ENCODE measurements around the gene RHOU. TPM values are rescaled to one million over a fixed set of nuclear protein-coding genes. Genes with fewer than 3 reads are reported as not detected.

The RHOU gene
- total RNA-seq, 1 donor from 2014 or later, result 4.2 TPM

DNA sequence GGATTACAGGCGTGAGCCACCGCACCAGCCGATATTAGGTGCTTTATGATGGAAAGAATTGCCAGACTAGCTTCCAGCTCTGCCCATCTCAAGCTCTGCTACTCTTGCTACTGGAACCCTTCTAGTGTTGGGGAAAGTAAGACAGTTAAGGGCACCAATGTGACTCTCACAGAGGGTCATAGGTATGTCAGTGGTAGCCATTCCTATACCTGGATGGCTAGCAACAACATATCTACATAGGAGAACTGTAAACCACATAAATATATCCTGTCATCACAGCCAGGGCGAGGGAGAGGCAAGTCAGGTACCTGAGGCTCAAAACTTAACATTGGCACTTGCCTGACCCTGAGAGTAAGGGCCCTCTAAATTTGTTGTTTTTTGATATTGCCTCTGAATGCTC is 1.7 kb upstream of the RHOU start:
- no peak for ATAC-seq (ENCODE audit: poor library complexity)
- no peak for DNase-seq
- intact Hi-C loops (cut with DNase I), result no loop called here

DNA sequence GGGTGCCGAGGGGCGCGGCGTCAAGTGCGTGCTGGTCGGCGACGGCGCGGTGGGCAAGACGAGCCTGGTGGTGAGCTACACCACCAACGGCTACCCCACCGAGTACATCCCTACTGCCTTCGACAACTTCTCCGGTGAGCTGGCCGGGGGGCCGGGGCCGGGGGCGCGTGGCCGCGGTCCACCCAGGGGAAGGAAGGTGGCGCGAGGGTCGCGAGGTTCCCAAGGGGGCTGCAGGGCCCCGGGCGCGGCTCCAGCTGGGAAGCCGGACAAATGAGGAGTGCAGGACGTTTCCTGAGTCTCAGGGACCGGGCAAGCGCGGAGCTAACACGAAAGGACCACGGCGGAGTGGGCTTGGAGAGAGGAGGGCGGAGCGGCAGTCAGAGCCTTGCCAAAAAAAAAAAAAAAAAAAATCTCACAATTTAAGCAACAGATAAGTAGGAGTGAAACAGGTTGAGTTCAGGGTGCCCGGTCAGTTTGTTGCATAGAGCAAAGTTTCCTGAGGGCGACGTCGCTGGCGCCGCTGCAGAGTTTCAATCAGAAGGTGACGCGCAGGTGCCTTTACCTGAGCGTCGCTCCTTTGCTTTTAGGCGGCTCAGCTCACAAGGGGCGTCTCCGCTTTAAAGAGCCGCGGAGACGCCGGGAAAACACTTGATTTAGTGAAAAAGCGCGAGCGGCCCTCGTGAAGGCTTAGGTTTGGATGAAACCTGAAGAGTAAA is 750 bp downstream of the RHOU start:
- ATAC-seq (ENCODE audit: poor library complexity) (peak; percentile 15), DNase-seq (peak; percentile 69)
- intact Hi-C loops (cut with DNase I), result loop anchor here (5.0 kb wide), 2 partner anchors 421 to 491 kb away; no protein-coding TSS in a partner anchor

DNA sequence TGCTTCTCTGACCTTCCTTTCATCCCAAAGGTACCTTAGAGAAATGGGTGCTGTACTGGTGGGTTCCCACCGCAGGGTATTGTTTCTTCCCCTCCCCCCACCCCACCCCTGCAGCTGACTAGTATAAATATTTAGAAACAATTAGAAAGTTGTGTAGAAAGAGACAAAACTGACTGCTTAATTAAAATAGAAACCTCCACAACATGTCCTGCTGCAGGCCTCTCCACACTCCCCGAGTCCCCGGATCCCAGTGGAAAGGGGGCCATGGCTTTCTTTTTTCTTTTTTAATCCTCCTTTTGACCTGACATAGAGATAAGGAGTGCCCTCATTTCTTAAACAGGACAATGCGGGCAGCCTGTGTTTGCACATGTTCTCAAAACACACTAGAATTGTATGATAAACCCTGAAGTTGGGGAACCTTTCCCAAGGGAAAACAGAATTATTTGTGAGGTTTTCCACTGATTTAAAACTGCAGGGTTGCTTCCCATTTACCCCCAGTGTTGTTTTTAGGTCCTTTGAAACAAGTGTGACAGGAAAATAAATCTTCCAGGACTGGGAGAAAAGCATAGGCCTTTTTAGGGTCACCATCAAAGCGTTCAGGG is 1.7 kb downstream of the RHOU start:
- no peak for DNase-seq
- ATAC-seq (ENCODE audit: poor library complexity), result no peak
- intact Hi-C loops (cut with DNase I), result loop anchor here (5.0 kb wide), 2 partner anchors 420 to 490 kb away; no protein-coding TSS in a partner anchor

DNA sequence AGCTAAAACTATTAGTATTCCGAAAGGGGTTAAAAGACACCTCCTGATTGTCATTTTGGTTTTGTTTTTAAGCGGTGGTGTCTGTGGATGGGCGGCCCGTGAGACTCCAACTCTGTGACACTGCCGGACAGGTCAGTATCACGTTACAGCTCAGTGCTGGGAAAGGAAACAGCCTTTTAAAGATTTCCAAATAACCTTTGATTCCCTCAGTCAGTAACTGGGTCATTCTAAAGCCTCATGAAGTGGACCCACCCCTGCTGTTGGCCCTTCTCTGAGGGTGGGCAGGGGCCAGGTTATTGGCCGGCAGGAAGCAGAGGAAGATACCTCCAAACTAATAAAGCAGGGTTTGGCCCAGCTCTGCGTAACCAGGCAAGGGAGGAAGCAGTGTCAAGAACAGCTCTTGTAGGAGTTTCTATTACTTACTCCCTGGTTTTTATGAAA is 2.3 kb downstream of the RHOU start:
- ATAC-seq (ENCODE audit: poor library complexity) (no peak), DNase-seq (no peak)
- intact Hi-C loops (cut with DNase I), result loop anchor here (5.0 kb wide), 2 partner anchors 420 to 490 kb away; no protein-coding TSS in a partner anchor

DNA sequence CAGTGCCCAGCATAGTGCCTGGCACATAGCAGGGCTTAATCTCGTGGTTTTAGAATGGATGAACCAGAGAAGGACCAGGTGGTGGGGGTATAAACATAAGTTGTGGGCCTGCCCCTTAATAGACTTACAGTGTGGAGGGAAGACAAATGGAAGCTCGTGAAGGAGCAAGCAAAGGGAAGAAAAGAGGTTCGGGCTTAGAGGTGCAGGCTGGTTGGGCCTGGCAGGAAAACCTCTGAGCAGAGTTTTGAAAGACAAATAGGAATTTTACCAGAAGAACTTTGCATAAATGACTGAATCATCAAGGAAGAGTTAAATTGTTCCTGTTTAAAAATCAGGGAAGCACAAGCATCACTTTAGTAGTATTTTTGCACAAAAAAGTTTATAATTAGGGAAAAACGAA is 4.5 kb downstream of the RHOU start:
- intact Hi-C loops (cut with DNase I), result loop anchor here (5.0 to 10.0 kb wide), 3 partner anchors 245 to 487 kb away; no protein-coding TSS in a partner anchor
- ATAC-seq (ENCODE audit: poor library complexity), result no peak

DNA sequence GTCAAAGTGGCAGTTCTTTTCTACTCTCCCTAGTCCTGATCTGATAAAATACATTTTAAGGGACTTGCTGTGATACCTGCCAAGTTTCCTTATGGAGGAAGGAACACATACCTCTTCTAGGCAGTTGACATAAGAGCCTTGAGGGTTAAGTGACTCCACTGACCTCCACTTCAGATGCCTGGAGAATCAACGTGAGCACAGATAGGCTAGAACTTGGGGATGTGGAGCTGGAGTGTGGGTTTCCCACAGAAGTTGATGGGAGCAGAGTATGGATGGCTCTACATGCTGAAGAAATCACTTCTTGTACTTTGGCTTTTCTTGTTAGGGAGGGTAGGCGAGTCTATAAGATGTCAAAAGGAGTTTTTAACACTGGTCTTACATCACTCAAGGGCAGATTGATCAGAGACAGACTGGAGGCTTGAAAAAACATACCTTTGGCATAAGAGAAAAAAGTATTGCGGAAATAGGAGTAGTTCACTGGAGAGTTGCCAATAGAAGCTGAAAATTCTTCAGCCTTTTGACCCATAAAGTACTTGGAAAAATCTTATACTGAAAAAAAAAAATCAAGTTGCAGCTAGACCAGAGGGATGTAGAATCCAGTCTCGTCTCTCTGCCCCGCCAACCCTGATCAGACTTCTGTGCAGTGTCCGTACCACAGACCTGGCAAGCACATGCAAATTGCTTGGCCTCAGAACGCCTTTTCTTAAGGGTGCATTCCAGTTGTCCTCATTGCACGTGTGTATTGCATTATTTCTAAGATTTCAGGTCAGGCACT is 5.5 kb downstream of the RHOU start:
- ATAC-seq (ENCODE audit: poor library complexity), result no peak
- intact Hi-C loops (cut with DNase I), result loop anchor here (10.0 kb wide), 1 partner anchor 244 kb away; no protein-coding TSS in a partner anchor
- DNase-seq, result no peak

More for the DNA sequence above, 4.5 kb downstream of the RHOU start:
- DNase-seq, result no peak

DNA sequence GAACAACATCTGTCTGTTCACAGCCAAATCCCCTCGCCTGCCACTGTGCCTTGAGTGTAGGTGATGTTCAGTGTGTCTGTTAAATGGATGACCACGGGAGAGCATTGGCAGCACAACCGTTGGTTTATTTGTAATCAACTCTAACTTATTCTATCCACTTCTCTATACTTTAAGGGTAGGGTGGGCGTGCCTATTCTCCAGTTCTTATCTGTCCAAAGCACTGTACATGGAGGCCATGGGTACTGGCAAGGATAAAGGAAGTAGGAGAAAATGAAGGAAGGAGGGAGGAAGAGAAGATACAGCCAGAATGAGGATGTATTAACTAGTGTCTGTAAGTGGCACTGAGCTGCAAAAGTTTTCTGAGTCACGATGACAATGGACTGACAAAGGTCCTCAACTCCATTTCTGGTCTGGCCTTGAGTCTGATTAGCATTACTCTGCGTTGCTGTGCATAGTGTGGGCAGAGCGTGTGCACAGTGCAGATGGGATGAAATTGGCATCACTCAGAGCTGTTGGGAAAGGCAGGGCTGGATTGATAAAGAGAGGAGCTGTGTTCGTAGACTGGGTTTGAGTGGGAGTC is 7.1 kb downstream of the RHOU start:
- no peak for DNase-seq
- intact Hi-C loops (cut with DNase I), result loop anchor here (10.0 kb wide), 1 partner anchor 242 kb away; no protein-coding TSS in a partner anchor
- no peak for ATAC-seq (ENCODE audit: poor library complexity)

DNA sequence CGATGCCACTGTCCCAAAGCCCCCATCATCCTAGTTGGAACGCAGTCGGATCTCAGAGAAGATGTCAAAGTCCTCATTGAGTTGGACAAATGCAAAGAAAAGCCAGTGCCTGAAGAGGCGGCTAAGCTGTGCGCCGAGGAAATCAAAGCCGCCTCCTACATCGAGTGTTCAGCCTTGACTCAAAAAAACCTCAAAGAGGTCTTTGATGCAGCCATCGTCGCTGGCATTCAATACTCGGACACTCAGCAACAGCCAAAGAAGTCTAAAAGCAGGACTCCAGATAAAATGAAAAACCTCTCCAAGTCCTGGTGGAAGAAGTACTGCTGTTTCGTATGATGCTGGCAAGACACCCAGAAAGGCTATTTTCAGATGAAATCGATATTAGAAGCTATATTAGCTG is 8.1 kb downstream of the RHOU start:
- no peak for DNase-seq
- intact Hi-C loops (cut with DNase I), result loop anchor here (10.0 kb wide), 1 partner anchor 241 kb away; no protein-coding TSS in a partner anchor
- ATAC-seq (ENCODE audit: poor library complexity), result no peak

DNA sequence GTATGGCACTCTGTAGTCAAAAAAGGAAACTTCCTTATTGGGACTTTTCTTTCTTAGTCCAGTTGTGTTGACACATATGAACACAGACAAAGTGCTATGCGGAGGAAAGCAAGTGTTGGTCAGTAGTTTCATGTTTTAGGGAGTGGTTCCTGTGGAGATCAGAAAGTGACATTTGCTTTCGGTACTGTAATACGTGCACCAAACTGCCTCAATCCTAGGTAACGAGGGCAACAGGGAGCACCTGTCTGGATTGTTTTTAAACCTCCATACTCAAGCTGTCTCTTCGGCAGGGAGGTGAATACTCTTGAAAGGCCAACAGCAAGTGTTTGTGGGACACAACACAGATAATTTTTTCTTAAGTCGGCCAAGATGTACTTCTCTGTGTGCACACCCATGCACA is 9.1 kb downstream of the RHOU start:
- DNase-seq (no peak), ATAC-seq (ENCODE audit: poor library complexity) (no peak)
- intact Hi-C loops (cut with DNase I), result loop anchor here (10.0 kb wide), 1 partner anchor 240 kb away; no protein-coding TSS in a partner anchor

DNA sequence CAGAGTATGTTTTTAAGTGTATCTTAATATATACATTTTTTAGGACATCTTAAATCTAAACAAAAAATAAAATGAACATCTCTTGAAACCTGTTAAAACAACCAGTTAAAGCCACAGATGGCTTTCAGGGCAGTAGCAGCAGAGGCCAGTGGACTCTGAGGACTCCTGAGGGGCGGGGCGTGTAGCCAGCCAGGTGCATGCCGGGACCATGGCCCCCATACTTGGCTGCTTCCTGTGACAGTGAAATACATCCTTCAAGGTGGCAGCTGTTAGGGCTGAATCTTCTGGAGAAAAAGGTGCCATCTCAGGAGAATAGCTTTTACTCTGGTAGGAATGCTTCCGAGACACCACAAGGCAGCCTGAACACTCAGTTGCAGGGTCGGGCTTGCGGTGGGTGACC is 9.6 kb downstream of the RHOU start:
- intact Hi-C loops (cut with DNase I), result loop anchor here (10.0 kb wide), 1 partner anchor 240 kb away; no protein-coding TSS in a partner anchor
- no peak for ATAC-seq (ENCODE audit: poor library complexity)
- no peak for DNase-seq

DNA sequence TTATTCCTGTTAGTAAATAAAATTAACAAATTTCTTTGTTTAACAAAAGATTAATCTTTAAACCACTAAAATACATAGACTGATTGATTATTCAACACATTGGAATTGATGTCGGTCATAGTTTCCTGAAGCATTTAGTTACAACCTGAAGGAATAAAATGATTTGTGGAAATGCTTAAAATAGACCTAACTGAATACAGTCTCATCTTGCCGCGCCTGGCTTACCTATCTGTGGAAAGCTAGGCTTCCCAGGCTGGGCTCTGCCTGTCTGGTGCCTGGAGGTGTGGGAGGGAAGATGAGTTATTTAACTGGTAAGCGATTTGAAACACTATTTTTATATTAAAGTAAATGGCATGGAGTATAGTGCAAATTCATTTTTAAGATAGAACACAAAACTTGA is 10.2 kb downstream of the RHOU start:
- ATAC-seq (ENCODE audit: poor library complexity) (no peak), DNase-seq (no peak)
- intact Hi-C loops (cut with DNase I), result loop anchor here (10.0 kb wide), 1 partner anchor 239 kb away; no protein-coding TSS in a partner anchor

DNA sequence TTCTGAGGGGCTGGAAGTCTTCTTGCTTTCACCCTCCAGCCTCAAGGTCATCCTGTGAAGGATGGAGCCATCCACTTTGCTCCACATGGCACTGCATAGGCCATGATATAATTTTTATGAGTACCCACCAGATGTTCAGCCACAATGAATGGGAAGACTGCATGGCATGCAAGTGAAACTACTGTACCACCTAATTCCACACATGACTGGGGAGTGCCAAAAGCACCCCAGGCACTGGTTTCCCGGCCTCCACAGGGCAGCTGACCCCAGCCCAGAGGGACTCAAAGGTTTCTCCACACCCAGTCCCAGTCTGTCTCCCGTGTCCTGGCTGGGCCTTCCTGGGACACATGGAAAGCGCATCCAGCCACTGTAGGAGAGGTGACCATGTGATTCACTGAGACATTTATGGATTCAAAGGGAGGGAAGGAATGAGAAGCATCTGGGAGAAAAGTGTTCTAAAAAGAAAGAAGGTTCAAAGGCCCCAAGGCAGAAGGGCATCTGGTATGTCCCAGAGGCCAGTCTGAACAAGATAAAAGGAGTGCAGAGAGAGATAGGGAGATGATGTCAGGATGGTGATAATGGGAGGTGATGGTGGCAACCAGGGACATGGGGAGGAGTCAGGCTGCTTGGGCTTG is 12.1 kb downstream of the RHOU start:
- ATAC-seq (ENCODE audit: poor library complexity) (no peak), DNase-seq (no peak)
- intact Hi-C loops (cut with DNase I), result loop anchor here (10.0 kb wide), 1 partner anchor 237 kb away; no protein-coding TSS in a partner anchor

DNA sequence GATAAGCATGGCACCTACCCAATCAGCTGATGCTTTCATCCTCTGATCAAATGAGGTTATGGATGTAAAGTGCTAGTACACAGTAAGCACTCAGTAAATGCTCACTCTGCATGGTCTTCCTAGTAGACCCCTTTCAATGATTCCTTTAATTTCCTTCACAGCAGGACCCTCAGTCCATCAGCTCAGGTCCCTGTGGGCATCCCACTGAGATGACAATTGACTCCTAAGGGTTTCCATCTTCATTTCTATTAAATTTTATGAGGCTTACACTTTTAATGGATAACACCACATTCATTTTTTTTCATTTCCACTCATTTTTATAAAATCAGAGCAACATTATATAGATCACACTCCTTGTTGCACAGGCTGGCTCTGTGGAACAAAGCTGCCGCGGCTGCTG is 12.8 kb downstream of the RHOU start:
- ATAC-seq (ENCODE audit: poor library complexity) (no peak), DNase-seq (no peak)
- intact Hi-C loops (cut with DNase I), result loop anchor here (10.0 kb wide), 1 partner anchor 237 kb away; no protein-coding TSS in a partner anchor

DNA sequence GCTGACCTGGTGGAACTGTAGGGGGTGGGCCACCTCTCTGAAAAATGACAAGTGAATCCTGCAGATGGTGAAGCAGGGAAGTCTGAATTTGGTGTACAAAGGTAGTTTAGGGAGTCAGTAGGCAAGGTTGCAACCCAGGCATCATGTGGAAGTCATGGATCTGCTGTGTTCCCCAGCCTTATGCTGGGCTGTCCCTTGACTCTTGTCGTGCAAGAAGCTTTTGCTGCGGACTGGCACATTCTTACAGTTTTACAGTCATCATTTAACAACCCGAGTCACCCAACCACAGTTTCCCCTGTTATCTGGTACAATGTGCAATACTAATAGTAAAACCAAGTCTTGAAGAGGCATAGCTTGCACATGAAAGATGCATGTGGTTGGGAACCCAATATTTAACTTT is 13.2 kb downstream of the RHOU start:
- intact Hi-C loops (cut with DNase I), result loop anchor here (10.0 kb wide), 1 partner anchor 236 kb away; no protein-coding TSS in a partner anchor
- no peak for ATAC-seq (ENCODE audit: poor library complexity)
- no peak for DNase-seq

DNA sequence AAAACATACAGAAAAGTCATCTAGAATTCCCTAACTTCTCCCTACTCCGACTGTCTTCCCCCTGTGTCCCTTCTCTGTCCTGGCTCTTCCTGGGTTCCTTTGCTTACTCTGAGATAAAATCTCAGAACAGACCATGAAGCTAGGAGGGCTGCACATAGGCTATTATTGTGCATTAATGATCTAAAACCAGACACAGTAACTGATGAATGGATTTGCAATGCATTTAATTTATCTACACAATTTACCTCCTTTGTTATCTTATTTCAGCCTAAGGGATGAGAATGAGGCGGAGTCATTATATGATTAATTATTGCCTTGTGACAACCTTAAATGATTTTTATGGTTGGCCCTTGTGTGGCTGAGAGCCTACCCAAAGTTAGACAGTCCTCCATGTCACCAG is 14.5 kb downstream of the RHOU start:
- no peak for ATAC-seq (ENCODE audit: poor library complexity)
- intact Hi-C loops (cut with DNase I), result loop anchor here (10.0 kb wide), 1 partner anchor 235 kb away; no protein-coding TSS in a partner anchor

DNA sequence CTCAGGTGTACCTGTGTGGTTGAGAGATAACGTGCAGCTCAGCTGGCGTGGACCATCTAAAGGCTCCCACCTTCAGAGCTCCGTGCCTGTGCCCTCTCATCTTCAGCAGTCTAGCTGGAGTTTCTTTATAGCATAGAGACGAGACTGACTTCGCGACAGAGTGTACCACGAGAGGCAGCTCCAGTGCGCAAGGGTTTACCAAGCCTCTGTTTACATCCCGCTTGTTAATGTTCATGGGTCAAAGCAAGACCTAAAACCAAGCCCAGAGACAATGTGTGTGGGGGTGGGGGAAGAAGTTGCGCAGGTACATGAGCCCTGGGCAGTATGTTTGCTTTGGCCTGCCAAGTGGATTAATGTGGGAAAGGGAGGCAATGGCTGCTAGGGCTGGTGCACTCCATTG is 15.6 kb downstream of the RHOU start:
- intact Hi-C loops (cut with DNase I), result no loop called here
- no peak for ATAC-seq (ENCODE audit: poor library complexity)

More for the DNA sequence above, 14.5 kb downstream of the RHOU start:
- no peak for DNase-seq

DNA sequence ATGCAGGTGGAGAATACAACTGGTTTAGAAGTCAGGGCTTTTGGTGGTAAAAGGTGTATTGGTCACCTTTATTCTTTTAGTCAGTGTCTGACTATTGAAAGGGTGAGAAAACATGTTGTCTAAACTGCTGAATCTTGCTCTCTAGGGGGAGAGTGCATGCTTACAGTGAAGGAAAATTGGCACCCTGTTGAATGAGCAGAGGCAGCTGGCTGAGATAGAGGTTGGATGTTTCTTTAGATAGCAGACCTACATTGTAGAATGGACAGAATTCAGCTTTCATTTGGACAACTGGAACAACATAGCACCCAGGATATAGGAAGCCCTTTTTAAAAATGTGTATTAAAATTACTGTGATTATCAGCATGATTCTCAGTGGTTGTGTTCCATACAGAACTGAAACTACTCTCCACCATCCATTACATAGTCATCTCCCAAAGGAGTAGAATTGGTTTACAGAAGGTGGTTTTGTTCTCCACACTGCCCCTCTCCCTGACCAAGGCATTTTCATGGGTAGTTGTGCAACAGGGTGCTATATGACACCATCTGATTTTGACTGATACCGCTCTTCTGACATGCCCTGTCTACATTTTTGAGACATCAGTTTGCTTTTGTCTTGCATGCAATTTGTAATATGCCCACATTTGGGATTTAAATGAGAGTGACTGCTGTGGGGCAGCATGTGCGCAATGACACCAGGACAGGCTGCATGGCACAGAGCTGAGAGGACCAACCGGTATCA is 16.2 kb downstream of the RHOU start:
- intact Hi-C loops (cut with DNase I), result no loop called here
- DNase-seq, result no peak
- ATAC-seq (ENCODE audit: poor library complexity), result no peak

More for the DNA sequence above, 15.6 kb downstream of the RHOU start:
- DNase-seq, result no peak

Data from Right ventricle myocardium superior (tissue), 1 donor.